HepG2 (cell line): ENCODE measurements around the gene FKBP14.

Experiments
- JUND ChIP-seq: sonication (generic); formaldehyde crosslinking; IDR thresholded peaks from 2 replicates; pipeline ENCODE4 v1.8.0; 2022; ENCODE audit warnings: mild to moderate bottlenecking, missing genetic modification reagents
- NCOA1 ChIP-seq: sonication (generic); formaldehyde crosslinking; IDR thresholded peaks from 2 replicates; pipeline ENCODE4 v1.9.0; 2021; ENCODE audit warnings: missing genetic modification reagents
- TEAD3 ChIP-seq: optimal IDR thresholded peaks from 2 replicates; pipeline ENCODE3; 2016; ENCODE audit warnings: borderline replicate concordance
- ZSCAN29 ChIP-seq: sonication (generic); formaldehyde crosslinking; conservative IDR thresholded peaks from 2 replicates; pipeline ENCODE4 v1.4.0; 2020; ENCODE audit warnings: mild to moderate bottlenecking, missing genetic modification reagents

- TF ChIP-seq NCOA1 (CRISPR knock-in tag) (no peak), ZSCAN29 (CRISPR knock-in tag) (no peak), TEAD3 (CRISPR knock-in tag) (no peak), JUND (no peak)
Measured at GRCh38 chr7:30046127-30046770, 19.7 kb upstream of the FKBP14 start.
